NB4 (cell line): ENCODE data around the gene PRRC1.

ENCODE experiments used
- DNase-seq: peaks from one replicate; pipeline ENCODE4 v3.0.0; 2010; ENCODE audit warnings: low read depth
- H3K4me3 ChIP-seq: one replicate; pipeline ENCODE4 v1.5.1; 2011; ENCODE audit warnings: mild to moderate bottlenecking, low read depth, low read length, moderate library complexity
- CTCF ChIP-seq: IDR thresholded peaks from one replicate; pipeline ENCODE4 v1.5.1; 2012; ENCODE audit warnings: low read depth, low read length
- MYC ChIP-seq: IDR thresholded peaks from 2 replicates; pipeline ENCODE4 v1.6.1; 2011; ENCODE audit warnings: low read depth, low read length
- POLR2A ChIP-seq: IDR thresholded peaks from 2 replicates; pipeline ENCODE4 v1.6.1; 2011; ENCODE audit warnings: mild to moderate bottlenecking; ENCODE audit not compliant: insufficient read length; ENCODE audit errors: extremely low read depth
- TF ChIP-seq, protein P1 (sequence below): IDR thresholded peaks from 2 replicates; pipeline ENCODE4 v1.6.1; 2011; ENCODE audit warnings: low read depth, low read length

PRRC1 gene

GRCh38 chr5:127580731-127581130 lies 63.3 kb downstream of the PRRC1 start:
- DNase-seq: no peak
- H3K4me3 ChIP-seq: no peak overlapping the region
- TF ChIP-seq, protein P1, sequence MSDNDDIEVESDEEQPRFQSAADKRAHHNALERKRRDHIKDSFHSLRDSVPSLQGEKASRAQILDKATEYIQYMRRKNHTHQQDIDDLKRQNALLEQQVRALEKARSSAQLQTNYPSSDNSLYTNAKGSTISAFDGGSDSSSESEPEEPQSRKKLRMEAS: no peak
- TF ChIP-seq MYC: no peak
- TF ChIP-seq CTCF: no peak
- TF ChIP-seq POLR2A: no peak

- TF ChIP-seq MYC (no peak), CTCF (no peak), POLR2A (no peak)
- TF ChIP-seq, protein P1: no peak
- DNase-seq: no peak
- no peak overlapping the region for H3K4me3 ChIP-seq
These were observed 64.0 kb downstream of the PRRC1 start for GRCh38 chr5:127581450-127581849.

DNA sequence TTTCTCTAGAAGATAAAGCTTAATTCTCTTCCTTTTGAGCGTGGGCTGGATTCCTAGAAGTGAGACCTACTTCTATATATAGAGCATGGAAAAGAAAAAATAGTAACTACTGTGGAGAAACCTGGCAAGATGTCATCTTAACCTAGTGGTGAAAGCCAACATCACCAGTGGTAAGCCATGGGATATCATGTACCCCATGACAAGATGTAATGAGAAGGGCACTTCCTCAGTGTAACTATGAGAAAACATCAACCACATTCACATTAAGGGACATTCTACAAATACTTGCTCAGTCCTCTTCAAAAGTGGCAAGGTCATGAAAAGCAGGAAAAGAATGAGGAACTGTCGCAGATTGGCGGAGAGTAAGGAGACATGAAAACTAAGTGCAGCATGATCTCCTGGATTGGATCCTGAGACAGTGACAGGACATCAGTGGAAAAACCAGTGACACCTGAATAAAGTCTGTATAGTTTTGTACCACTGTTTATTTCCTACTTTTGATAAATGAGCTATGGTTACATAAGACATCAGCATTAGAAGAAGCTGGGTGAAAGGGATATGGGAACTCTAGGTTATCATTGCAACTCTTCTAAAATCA lies 65.4 kb downstream of the PRRC1 start:
- no peak overlapping the region for H3K4me3 ChIP-seq
- DNase-seq: no peak
- TF ChIP-seq MYC (no peak), CTCF (no peak), POLR2A (no peak)
- TF ChIP-seq, protein P1: no peak

DNA sequence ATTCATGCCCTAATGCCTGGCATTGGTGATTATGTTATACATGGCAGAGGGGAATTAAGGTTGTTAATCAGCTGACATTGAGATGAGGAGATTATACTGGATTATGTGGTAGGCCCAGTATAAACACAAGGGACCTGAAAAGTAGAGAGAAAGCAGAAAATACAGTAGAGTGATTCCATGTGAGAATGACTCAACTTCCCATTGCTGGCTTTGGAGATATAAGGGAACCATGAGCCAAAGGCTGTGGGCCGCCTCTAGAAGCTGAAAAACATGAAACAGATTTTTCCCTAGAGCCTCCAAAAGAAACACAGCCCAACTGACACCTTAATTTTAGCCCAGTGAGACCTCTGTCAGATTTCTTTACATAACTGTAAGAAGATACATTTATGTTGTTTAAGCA lies 66.4 kb downstream of the PRRC1 start:
- TF ChIP-seq CTCF (no peak), POLR2A (no peak), MYC (no peak)
- TF ChIP-seq, protein P1: no peak
- no peak for DNase-seq
- no peak overlapping the region for H3K4me3 ChIP-seq

DNA sequence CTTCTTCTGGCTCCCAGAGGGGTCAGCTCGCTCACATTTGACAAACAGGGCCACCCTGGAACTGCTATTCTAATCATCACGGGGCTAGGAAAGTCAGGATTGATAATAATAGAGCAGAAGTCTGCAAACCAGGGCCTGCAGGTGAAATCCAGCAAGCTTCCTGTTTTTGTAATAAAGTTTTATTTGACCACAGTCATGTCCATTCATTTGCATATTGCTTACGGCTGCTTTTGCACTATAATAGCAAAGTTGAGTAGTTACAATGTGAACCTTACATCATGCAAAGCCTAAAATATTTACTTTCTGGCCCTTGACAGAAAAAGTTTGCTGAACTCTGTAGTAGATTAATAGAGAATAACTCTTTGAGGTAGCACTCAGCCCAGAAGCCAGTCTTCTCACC lies 68.2 kb downstream of the PRRC1 start:
- TF ChIP-seq MYC: no peak
- TF ChIP-seq, protein P1: no peak
- TF ChIP-seq CTCF: no peak
- no peak for TF ChIP-seq POLR2A
- H3K4me3 ChIP-seq: no peak overlapping the region
- DNase-seq: peak; percentile 33
